ENCODE measurements around the gene RAPGEF5. TPM values are rescaled to one million over a fixed set of nuclear protein-coding genes. Genes with fewer than 3 reads are reported as not detected.

Gene RAPGEF5
- total RNA-seq, 4 donors from 2014 or later: 7.4 to 16.2 (median 12.1) TPM

GRCh38 chr7:22125436-22125835 lies 231.5 kb downstream of the RAPGEF5 start:
- in situ Hi-C loops (cut with MboI; ENCODE audit: low sequenced_read_pairs in 4 of 4) (no loop called here), intact Hi-C loops (cut with DNase I; ENCODE audit: low total_unique reads) (no loop called here)
- no peak for TF ChIP-seq CTCF (IDR thresholded peaks at IDR 0.05 in 4 of 5, conservative IDR thresholded peaks at IDR 0.05 in 1 of 5)
- TF ChIP-seq POLR2A (IDR thresholded peaks at IDR 0.05): no peak
- no peak for DNase-seq
- ATAC-seq: no peak
- no peaks in the 10 kb centered on the region for H3K27me3 ChIP-seq
- H3K4me1 ChIP-seq: peaks cover 0 to 4% of the 10 kb centered on the region in 2 donors
- peak overlapping the region in 2 of 4 donors; percentile 19 to 52 for H3K27ac ChIP-seq
- no peak overlapping the region for H3K4me3 ChIP-seq
- H3K9me3 ChIP-seq: no peaks in the 10 kb centered on the region
- no peaks in the 10 kb centered on the region for H3K36me3 ChIP-seq

GRCh38 chr7:22124941-22125340 lies 232.0 kb downstream of the RAPGEF5 start:
- intact Hi-C loops (cut with DNase I; ENCODE audit: low total_unique reads): no loop called here
- H3K4me1 ChIP-seq: peaks cover 0 to 4% of the 10 kb centered on the region in 2 donors
- peak overlapping the region in 2 of 4 donors; percentile 19 to 52 for H3K27ac ChIP-seq
- H3K36me3 ChIP-seq: no peaks in the 10 kb centered on the region
- DNase-seq (no peak), ATAC-seq (no peak)
- H3K4me3 ChIP-seq: no peak overlapping the region
- TF ChIP-seq POLR2A (IDR thresholded peaks at IDR 0.05): no peak
- no peak for TF ChIP-seq CTCF (IDR thresholded peaks at IDR 0.05 in 4 of 5, conservative IDR thresholded peaks at IDR 0.05 in 1 of 5)
- H3K27me3 ChIP-seq: no peaks in the 10 kb centered on the region
- no peaks in the 10 kb centered on the region for H3K9me3 ChIP-seq
- in situ Hi-C loops (cut with MboI; ENCODE audit: low sequenced_read_pairs in 4 of 4): loop anchor here in 1 of 4 donors (25.0 kb wide), 1 partner anchor 162 kb away; no protein-coding TSS in a partner anchor

GRCh38 chr7:22123139-22123538 lies 233.8 kb downstream of the RAPGEF5 start:
- TF ChIP-seq POLR2A (IDR thresholded peaks at IDR 0.05) (peak in 1 of 2 donors; percentile 22), CTCF (IDR thresholded peaks at IDR 0.05 in 4 of 5, conservative IDR thresholded peaks at IDR 0.05 in 1 of 5) (no peak)
- intact Hi-C loops (cut with DNase I; ENCODE audit: low total_unique reads): no loop called here
- peaks cover 0 to 4% of the 10 kb centered on the region in 2 donors for H3K4me1 ChIP-seq

GRCh38 chr7:22121702-22122474 lies 235.1 kb downstream of the RAPGEF5 start:
- in situ Hi-C loops (cut with MboI; ENCODE audit: low sequenced_read_pairs in 4 of 4) (loop anchor here in 1 of 4 donors (25.0 kb wide), 1 partner anchor 165 kb away; no protein-coding TSS in a partner anchor), intact Hi-C loops (cut with DNase I; ENCODE audit: low total_unique reads) (no loop called here)
- H3K36me3 ChIP-seq: no peaks in the 10 kb centered on the region
- no peak for DNase-seq
- peak; percentile 40 to 55 for ATAC-seq
- no peaks in the 10 kb centered on the region for H3K9me3 ChIP-seq
- H3K4me1 ChIP-seq: peaks cover 0 to 4% of the 10 kb centered on the region in 2 donors
- peak overlapping the region in 3 of 4 donors; percentile 35 to 52 (median 47) for H3K27ac ChIP-seq
- TF ChIP-seq POLR2A (IDR thresholded peaks at IDR 0.05): peak in 1 of 2 donors; percentile 33
- no peak for TF ChIP-seq CTCF (IDR thresholded peaks at IDR 0.05 in 4 of 5, conservative IDR thresholded peaks at IDR 0.05 in 1 of 5)
- no peak overlapping the region for H3K4me3 ChIP-seq
- H3K27me3 ChIP-seq: no peaks in the 10 kb centered on the region

More at GRCh38 chr7:22123139-22123538, 233.8 kb downstream of the RAPGEF5 start:
- in situ Hi-C loops (cut with MboI; ENCODE audit: low sequenced_read_pairs in 4 of 4): loop anchor here in 1 of 4 donors (25.0 kb wide), 1 partner anchor 164 kb away; no protein-coding TSS in a partner anchor
- ATAC-seq (peak; percentile 51 to 59), DNase-seq (no peak)
- no peaks in the 10 kb centered on the region for H3K36me3 ChIP-seq
- H3K27ac ChIP-seq: peak overlapping the region; percentile 39 to 52 (median 48)
- H3K27me3 ChIP-seq: no peaks in the 10 kb centered on the region
- no peaks in the 10 kb centered on the region for H3K9me3 ChIP-seq
- H3K4me3 ChIP-seq: no peak overlapping the region

All from gastrocnemius medialis (tissue), 4 donors.